SJCRH30 (cell line): ENCODE results near the gene ALKBH3. TPM values are rescaled to one million over a fixed set of nuclear protein-coding genes. Genes with fewer than 3 reads are reported as not detected.

Experiments used
- DNase-seq, 2 experiments: peaks; one replicate each; pipeline ENCODE4 v3.0.0-alpha.2; 2015 to 2020
- H3K27ac ChIP-seq: fragments of 250-450 bp; sonication (Bioruptor Pico); 2 replicates; pipeline ENCODE4 v1.5.1; 2020; ENCODE audit warnings: mild to moderate bottlenecking, moderate library complexity
- H3K27me3 ChIP-seq: fragments of 250-450 bp; sonication (Bioruptor Pico); 2 replicates; pipeline ENCODE4 v1.5.1; 2020; ENCODE audit warnings: mild to moderate bottlenecking, moderate library complexity
- H3K36me3 ChIP-seq: fragments of 250-450 bp; sonication (Bioruptor Pico); 2 replicates; pipeline ENCODE4 v1.5.1; 2020; ENCODE audit warnings: mild to moderate bottlenecking, moderate library complexity
- H3K4me1 ChIP-seq: fragments of 250-450 bp; sonication (Bioruptor Pico); 2 replicates; pipeline ENCODE4 v1.5.1; 2020; ENCODE audit warnings: mild to moderate bottlenecking, moderate library complexity
- H3K4me3 ChIP-seq: fragments of 250-450 bp; sonication (Bioruptor Pico); 2 replicates; pipeline ENCODE4 v1.5.1; 2020; ENCODE audit warnings: mild to moderate bottlenecking, moderate library complexity
- H3K9me3 ChIP-seq: fragments of 250-450 bp; sonication (Bioruptor Pico); replicated peaks from 2 replicates; pipeline ENCODE4 v1.5.1; 2020; ENCODE audit warnings: mild to moderate bottlenecking, moderate library complexity
- total RNA-seq: library from RNA; depleted of rRNA; stranded (reverse); fragments of >200 nt; shearing (Covaris generic); gene quantifications from 2 replicates; pipeline ENCODE4 v1.2.3, GENCODE V29; 2014

Gene ALKBH3
- total RNA-seq, 1 experiment from 2014 or later = 29.2 TPM

DNA sequence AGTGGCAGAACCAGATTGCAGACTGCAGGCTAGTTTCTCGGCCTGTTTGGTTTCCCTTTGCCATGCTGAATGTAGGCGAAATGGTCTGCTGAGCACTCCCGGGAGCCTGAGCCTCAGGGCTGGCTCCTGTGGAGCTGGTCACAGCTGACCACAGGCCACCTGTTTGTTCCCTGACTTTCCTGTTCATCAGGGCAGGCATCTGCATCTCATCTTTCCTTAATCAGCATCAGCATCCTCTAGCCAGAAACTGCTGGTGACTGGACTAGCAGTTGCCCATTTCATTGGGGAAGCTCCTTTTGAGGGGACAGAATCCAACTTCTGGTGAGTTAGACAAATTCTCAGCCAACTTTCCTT lies 41.6 kb downstream of the ALKBH3 start:
- peak; percentile 69 to 84 for DNase-seq
- H3K4me1 ChIP-seq = peaks cover 46% of the 10 kb centered on the region

DNA sequence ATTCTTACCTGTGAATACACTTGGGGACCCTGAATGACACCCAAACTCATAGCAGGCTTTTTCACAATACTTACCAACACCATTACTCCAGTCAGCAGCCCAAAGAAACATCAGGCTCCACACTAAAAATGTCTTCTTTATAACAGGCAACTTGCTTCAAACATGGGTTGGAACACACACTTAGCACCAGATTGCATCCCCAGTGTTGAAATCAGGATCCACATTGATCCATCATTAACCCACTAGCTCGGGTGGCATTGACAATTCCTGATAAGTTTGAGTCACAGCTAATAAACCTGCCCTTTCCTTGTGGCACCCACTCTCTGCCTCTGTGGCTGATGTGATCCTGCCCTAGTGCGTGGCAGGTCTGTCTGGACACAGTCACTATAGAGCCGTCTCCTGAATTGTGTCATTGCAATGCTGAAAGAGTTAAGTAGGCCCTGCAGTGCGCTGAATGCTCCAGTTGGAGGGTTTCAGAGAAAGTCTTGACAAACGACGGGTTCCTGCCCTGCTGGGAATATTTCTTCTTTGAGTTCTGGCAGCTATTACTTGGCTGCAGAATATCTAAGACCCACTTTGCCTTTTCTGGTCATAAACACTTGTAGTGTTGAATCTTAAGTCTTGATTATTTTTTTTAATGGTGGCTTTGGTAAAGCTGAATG lies 42.2 kb downstream of the ALKBH3 start:
- no peak overlapping the region for H3K27ac ChIP-seq
- H3K4me3 ChIP-seq = no peak overlapping the region
- H3K36me3 ChIP-seq = peaks cover 3% of the 10 kb centered on the region; the same call in 1 of the 2 replicates
- H3K27me3 ChIP-seq = no peaks in the 10 kb centered on the region
- peaks cover 46% of the 10 kb centered on the region for H3K4me1 ChIP-seq
- no peaks in the 10 kb centered on the region for H3K9me3 ChIP-seq
- no peak for DNase-seq

More for the DNA sequence above, 41.6 kb downstream of the ALKBH3 start:
- H3K4me3 ChIP-seq = no peak overlapping the region
- no peaks in the 10 kb centered on the region for H3K27me3 ChIP-seq
- no peaks in the 10 kb centered on the region for H3K9me3 ChIP-seq
- peaks cover 3% of the 10 kb centered on the region; the same call in 1 of the 2 replicates for H3K36me3 ChIP-seq
- peak overlapping the region; percentile 9; the same call in 1 of the 2 replicates for H3K27ac ChIP-seq

DNA sequence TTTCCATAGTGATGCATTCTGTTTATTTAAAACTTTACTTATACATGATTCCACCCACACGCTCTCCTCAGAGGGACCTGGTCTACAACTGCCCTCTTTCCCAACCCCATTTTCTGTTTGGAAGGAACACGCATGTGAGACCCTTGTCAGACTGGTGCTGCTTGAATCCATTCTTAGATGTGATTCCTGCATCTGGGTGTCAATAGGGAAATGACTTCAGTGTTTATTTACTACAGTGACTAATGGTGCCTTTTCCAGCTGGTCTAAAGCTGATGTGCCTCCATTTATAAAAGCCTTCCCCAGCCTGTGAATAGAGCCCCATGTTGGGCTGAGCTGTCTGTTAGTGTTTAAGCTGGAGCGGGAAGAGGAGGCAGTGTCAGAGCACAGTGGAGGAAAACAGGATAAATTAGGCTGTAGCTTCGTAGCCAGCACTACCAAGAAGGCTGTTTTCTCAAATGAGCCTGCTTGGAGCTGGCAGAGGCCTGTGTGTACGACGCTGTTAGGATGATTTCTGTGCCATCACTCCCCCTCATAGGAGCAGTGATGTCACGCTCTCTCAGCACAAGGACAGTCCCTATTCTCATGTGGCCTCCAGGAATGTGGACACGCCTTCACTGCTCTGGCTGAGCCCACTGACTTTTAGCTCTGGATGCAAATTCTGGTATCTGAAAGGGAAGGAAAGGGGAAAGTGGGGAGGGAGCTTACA lies 42.9 kb downstream of the ALKBH3 start:
- Histone ChIP-seq H3K27me3 (no peaks in the 10 kb centered on the region), H3K4me1 (peaks cover 46% of the 10 kb centered on the region), H3K9me3 (no peaks in the 10 kb centered on the region), H3K4me3 (no peak overlapping the region), H3K27ac (no peak overlapping the region), H3K36me3 (peaks cover 3% of the 10 kb centered on the region; the same call in 1 of the 2 replicates)
- DNase-seq = no peak

DNA sequence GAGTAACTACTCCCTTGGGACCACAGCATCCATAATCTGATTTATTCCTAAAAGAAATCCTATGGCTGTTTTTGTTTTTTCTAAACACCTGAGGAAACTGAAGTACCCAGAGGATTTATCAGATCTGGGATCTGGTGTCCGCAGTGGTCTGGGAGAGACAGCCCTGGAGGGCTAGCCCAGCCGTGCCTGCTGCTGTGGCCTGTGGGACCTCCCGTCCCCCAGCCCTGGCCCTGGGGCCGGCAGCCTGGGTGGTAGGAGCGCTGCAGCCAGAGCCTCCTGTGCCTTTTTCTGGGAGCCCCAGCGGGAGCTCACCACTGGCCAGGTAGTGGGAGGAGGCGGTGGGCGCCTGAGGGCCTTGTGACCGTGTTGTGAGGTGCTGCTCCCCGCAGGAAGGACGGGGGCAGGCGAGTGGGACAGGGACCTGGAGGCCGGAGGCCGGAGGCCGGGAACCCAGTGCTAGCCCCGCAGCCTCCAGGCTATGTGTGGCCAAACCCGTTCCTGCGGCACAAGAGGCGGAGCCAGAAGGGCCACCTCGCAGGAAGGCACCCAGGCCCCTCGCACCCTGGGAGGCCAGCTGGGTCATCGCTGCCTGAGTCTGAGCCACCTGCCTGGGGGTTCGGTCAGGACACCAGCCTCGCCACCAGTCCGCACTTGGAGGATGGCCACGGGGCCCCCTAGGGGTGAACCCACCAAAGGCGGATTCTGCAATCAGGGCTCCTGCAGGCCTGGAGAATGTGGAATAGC lies 43.7 kb downstream of the ALKBH3 start:
- no peaks in the 10 kb centered on the region for H3K9me3 ChIP-seq
- H3K4me1 ChIP-seq = peaks cover 45% of the 10 kb centered on the region
- no peak overlapping the region for H3K4me3 ChIP-seq
- H3K36me3 ChIP-seq = 0 out of 2 replicates have a peak, but pooled peaks cover 3% of the 10 kb centered on the region
- DNase-seq = no peak
- no peak overlapping the region for H3K27ac ChIP-seq
- H3K27me3 ChIP-seq = no peaks in the 10 kb centered on the region

DNA sequence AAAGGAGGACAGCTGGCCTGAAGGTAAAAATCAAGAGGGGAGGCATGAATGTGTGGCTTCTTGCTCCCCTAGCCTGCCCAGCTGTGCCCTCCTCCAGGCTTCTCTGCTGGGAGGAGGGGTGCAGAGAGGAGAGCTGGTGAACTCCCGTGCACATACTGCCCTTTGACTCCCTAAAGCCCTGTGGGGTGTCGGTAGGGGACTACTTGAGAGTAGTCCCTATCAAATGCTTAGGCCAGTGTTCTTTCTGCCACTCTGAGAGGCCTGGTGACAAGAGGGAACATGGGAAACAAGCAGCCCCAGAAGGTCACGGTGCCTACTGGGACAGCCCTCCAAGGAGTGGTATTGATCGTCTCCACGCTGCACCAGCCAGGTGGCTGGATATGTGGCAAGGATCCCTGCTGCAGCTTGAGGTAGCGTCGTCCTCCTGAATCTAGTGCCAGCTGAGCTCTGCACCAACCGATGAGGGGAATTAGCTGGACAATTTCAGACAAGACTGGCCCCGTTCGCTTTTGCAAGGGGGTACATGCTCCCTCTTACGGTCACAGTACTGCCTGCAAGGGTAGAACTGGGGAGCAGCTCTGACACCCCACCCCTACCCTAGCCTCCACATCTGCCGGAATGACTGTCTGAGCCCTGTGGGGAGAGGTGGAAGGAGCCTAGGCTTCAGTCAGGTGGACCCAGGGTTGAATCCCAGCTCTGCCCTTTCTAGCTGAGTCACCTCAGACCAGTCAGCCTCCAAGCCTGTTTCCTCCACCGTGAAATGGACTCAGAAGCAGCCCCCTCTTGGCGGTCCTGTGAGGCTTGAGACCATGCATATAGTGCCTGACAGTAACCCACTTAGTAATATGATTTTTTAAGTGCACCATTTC lies 44.7 kb downstream of the ALKBH3 start:
- no peak overlapping the region for H3K27ac ChIP-seq
- H3K36me3 ChIP-seq = no peaks in the 10 kb centered on the region
- H3K4me1 ChIP-seq = peaks cover 35% of the 10 kb centered on the region
- H3K9me3 ChIP-seq = no peaks in the 10 kb centered on the region
- H3K27me3 ChIP-seq = no peaks in the 10 kb centered on the region
- no peak for DNase-seq
- H3K4me3 ChIP-seq = no peak overlapping the region

DNA sequence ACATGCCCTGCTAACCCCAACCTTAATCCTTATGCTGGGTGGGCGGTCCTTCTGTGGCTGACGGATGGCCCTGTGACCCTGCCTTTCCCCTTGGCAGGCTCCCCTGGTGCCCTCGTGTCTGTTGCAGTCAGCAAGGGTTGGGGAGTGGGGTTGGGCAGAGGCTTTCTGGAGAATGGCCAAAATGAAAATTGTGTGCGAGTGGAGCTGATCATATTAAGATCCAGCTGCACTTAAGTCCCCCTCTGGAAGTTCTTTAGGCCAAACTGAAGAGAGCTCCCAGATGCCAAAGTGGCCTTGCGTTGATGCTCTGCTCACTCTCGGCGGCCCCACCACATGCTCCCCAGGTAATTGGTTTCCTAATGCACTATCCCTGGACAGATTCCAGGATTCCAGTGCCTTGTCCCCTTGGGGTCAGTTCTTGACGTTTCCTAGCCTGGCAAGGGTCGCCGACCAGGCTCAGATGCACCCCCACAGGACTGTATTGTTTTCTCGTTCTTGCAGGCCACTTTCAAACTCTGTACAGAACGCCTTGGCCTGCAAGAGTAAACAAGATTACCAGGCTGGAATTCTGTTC lies 45.4 kb downstream of the ALKBH3 start:
- no peaks in the 10 kb centered on the region for H3K36me3 ChIP-seq
- H3K4me1 ChIP-seq = peaks cover 32% of the 10 kb centered on the region
- no peak overlapping the region for H3K27ac ChIP-seq
- no peak overlapping the region for H3K4me3 ChIP-seq
- no peak for DNase-seq
- H3K27me3 ChIP-seq = no peaks in the 10 kb centered on the region
- H3K9me3 ChIP-seq = no peaks in the 10 kb centered on the region

DNA sequence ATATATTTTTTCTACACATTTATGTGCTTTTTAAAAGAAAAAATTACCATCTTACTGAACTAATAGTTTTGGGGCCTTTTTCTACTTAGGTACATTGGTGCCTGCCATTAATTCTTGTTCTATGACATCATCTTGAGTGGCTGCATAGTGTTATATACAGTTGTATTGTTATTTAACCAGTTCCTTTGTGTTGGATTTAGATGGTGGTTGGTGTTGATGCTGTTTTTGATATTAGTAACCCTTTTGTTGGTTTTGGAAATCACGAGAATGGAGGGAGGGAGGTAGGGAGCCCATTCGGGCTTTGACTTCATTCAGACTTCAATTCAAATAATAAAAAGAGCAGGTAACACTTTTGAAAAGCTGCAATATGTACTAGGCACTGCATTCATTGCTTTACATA lies 46.4 kb downstream of the ALKBH3 start:
- Histone ChIP-seq H3K4me3 (no peak overlapping the region), H3K4me1 (peaks cover 25% of the 10 kb centered on the region), H3K9me3 (no peaks in the 10 kb centered on the region), H3K36me3 (no peaks in the 10 kb centered on the region), H3K27ac (no peak overlapping the region), H3K27me3 (no peaks in the 10 kb centered on the region)
- DNase-seq = no peak

DNA sequence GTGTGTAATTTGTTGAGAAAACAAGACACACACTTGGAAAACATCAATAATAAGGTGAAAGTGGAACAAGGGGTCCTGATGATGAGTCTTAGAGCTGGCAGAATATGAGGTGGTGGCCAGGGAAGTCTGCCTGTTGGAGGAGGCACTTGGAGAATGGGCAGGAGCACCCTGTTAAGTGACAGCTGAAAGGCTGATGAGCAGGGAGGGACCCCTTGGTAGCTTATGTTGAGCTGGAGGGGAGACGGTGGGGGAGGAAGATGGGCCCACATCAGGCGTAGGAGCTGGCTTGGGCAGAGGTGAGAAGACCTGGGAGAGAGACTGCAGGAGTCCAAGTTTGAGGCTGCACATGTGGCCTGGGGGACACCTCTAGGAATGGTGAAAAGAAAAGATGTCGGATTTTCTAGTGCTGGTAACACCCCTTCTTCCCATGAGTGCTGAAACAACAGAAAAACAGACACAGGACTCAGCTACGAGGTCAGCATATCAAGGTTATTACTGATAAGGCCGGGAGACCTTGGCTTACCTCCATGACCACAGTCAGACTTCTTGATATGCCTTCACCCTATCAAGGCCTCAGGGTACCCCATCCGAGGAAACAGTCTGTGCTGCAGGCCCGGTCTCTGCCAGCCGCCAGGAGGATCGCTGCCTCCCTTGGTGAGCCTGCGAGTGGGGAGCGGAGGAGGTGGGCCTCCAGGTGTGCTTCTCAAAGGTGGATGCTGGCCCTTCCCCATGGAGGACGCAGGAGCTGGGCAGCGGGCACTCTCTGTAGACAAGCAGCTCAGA lies 47.5 kb downstream of the ALKBH3 start:
- Histone ChIP-seq H3K27ac (no peak overlapping the region), H3K27me3 (no peaks in the 10 kb centered on the region), H3K9me3 (no peaks in the 10 kb centered on the region), H3K4me1 (peaks cover 16% of the 10 kb centered on the region), H3K36me3 (no peaks in the 10 kb centered on the region), H3K4me3 (no peak overlapping the region)
- no peak for DNase-seq

DNA sequence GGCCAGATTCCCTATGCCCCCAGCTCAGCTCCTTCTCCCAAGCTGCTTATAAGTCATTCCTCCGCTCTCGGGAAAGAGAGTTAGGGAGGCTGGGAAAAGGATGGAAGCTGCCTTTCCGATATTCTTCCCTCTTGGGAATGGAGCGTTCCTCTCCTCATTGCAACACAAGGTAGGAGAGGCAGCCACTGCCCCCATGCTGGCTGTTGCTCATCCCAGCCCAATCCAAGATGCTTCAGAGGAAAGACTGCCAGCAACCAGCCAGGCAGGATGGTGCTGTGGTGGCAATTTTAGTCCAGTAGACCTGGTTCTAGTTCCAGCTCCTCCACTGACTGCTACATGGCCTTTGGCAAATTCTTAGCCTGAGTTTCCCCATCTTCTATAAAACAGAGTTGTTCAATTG lies 48.1 kb downstream of the ALKBH3 start:
- no peak for DNase-seq

DNA sequence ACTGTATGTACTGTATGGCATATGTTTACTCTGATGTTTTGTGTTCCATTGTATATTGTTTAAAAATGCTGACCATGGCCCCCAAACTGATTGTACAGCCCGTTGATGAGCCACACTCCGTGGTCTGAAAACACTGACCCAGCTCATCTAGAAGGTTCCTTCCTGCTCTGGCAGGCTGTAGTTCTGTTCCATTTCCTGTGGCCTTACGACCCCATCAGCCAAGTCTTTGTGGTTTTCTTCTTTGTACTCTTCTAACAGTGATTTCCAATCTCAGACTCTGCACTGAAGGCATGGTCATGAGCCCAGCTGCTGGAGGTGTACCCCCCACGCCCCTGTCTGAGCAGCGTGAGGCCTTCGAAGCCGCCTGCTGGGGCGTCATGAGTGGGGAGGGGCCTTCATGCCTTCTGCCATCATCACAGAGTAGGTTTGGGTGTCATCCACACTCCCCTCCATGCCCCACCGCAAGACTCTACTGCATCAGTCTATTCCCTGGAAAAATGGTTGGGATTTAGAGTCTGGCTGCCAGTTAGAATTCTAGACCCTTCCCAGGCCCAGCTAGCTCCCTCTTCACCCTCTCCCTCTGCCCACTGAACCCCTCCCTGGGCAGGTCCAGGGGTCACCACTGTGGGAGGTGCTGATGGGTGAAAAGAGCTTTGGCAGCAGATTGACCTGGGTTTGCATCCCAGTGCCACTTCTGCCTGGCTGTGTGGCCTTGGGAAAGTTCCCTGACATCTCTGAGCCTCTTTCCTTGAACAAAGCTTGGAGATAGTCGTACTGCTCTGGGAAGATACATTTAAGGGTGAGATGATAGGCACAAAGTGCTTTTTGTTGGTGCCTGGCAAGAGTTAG lies 50.5 kb downstream of the ALKBH3 start:
- no peak overlapping the region for H3K27ac ChIP-seq
- no peak overlapping the region for H3K4me3 ChIP-seq
- no peaks in the 10 kb centered on the region for H3K27me3 ChIP-seq
- H3K36me3 ChIP-seq = no peaks in the 10 kb centered on the region
- H3K4me1 ChIP-seq = peaks cover 18% of the 10 kb centered on the region
- no peaks in the 10 kb centered on the region for H3K9me3 ChIP-seq
- DNase-seq = no peak

More for the DNA sequence above, 48.1 kb downstream of the ALKBH3 start:
- Histone ChIP-seq H3K27me3 (no peaks in the 10 kb centered on the region), H3K4me1 (peaks cover 13% of the 10 kb centered on the region), H3K9me3 (no peaks in the 10 kb centered on the region), H3K27ac (no peak overlapping the region), H3K4me3 (no peak overlapping the region), H3K36me3 (no peaks in the 10 kb centered on the region)

DNA sequence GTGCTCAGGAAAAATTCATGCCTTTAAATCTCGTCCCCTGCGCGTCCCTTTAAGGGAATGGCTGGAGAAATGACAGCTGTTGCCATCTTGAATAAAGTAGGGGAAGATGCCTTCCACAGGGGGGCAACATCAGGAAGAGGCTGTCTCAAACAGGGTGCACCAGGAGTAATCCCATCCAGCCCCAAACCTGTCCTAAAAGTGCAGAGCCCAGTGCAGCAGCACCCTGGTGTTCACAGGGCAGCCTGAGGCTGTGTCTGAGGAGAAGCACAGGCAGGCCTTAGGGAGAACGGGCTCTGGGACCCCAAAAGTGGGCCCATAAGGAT lies 51.0 kb downstream of the ALKBH3 start:
- no peak overlapping the region for H3K27ac ChIP-seq

DNA sequence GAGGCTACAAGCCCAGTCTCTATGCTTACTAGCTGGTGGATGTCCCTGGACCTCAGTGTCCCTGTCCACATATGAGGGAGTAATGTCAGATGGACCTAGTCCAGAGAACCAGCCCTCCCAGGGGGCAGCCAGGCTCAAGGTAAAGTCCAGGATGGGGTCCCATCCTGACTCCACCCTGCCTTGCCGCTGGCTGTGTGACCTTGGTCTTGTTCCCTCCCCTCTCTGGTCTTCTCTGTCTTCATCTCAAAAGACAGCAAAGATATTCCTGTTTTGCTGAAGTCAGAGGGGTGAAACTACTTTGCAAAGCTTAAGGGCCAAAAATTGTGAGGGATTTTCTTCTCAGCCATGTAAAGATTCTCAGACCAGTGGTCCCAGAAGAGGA lies 52.6 kb downstream of the ALKBH3 start:
- Histone ChIP-seq H3K27me3 (no peaks in the 10 kb centered on the region), H3K27ac (no peak overlapping the region), H3K4me1 (peaks cover 14% of the 10 kb centered on the region), H3K36me3 (no peaks in the 10 kb centered on the region), H3K4me3 (no peak overlapping the region; the same call in 1 of the 2 replicates), H3K9me3 (no peaks in the 10 kb centered on the region)
- DNase-seq = no peak

More for the DNA sequence above, 51.0 kb downstream of the ALKBH3 start:
- H3K4me1 ChIP-seq = peaks cover 18% of the 10 kb centered on the region
- H3K27me3 ChIP-seq = no peaks in the 10 kb centered on the region
- H3K36me3 ChIP-seq = no peaks in the 10 kb centered on the region
- H3K4me3 ChIP-seq = no peak overlapping the region
- DNase-seq = no peak
- no peaks in the 10 kb centered on the region for H3K9me3 ChIP-seq
